ENCODE measurements around the gene SLC26A9.

The SLC26A9 gene

GRCh38 chr1:205943245-205943644 lies at the start of gene SLC26A9:
SLC26A9 (minus strand) TSS chr1:205943456; CDS start chr1:205935820, 7,636 bp downstream.
- DNase-seq (ENCODE audit: low read depth) = no peak

GRCh38 chr1:205992218-205992882 lies 49.1 kb upstream of the SLC26A9 start:
- DNase-seq (ENCODE audit: low read depth) = no peak

GRCh38 chr1:205991237-205991636 lies 48.0 kb upstream of the SLC26A9 start:
- no peak for DNase-seq (ENCODE audit: low read depth)

- DNase-seq (ENCODE audit: low read depth) = no peak
Measured at GRCh38 chr1:205990226-205990625, 47.0 kb upstream of the SLC26A9 start.

GRCh38 chr1:205989786-205990185 lies 46.5 kb upstream of the SLC26A9 start:
- DNase-seq (ENCODE audit: low read depth) = no peak

GRCh38 chr1:205988585-205988995 lies 45.3 kb upstream of the SLC26A9 start:
- no peak for DNase-seq (ENCODE audit: low read depth)

GRCh38 chr1:205986861-205987260 lies 43.6 kb upstream of the SLC26A9 start:
- DNase-seq (ENCODE audit: low read depth) = no peak

- DNase-seq (ENCODE audit: low read depth) = no peak
Measured at GRCh38 chr1:205986292-205986691, 43.0 kb upstream of the SLC26A9 start.

GRCh38 chr1:205985330-205986005 lies 42.2 kb upstream of the SLC26A9 start:
- DNase-seq (ENCODE audit: low read depth) = no peak

GRCh38 chr1:205983925-205984725 lies 40.9 kb upstream of the SLC26A9 start:
- no peak for DNase-seq (ENCODE audit: low read depth)

GRCh38 chr1:205981257-205981656 lies 38.0 kb upstream of the SLC26A9 start:
- no peak for DNase-seq (ENCODE audit: low read depth)

GRCh38 chr1:205980237-205980870 lies 37.1 kb upstream of the SLC26A9 start:
- DNase-seq (ENCODE audit: low read depth) = no peak

GRCh38 chr1:205979301-205979700 lies 36.0 kb upstream of the SLC26A9 start:
- no peak for DNase-seq (ENCODE audit: low read depth)

- no peak for DNase-seq (ENCODE audit: low read depth)
Measured at GRCh38 chr1:205978676-205979075, 35.4 kb upstream of the SLC26A9 start.

GRCh38 chr1:205977402-205978014 lies 34.3 kb upstream of the SLC26A9 start:
- DNase-seq (ENCODE audit: low read depth) = peak; percentile 90

GRCh38 chr1:205976708-205977401 lies 33.6 kb upstream of the SLC26A9 start:
- no peak for DNase-seq (ENCODE audit: low read depth)

GRCh38 chr1:205976036-205976435 lies 32.8 kb upstream of the SLC26A9 start:
- no peak for DNase-seq (ENCODE audit: low read depth)

GRCh38 chr1:205975387-205975998 lies 32.2 kb upstream of the SLC26A9 start:
- DNase-seq (ENCODE audit: low read depth) = no peak

- no peak for DNase-seq (ENCODE audit: low read depth)
Measured at GRCh38 chr1:205974712-205975111, 31.5 kb upstream of the SLC26A9 start.

- DNase-seq (ENCODE audit: low read depth) = no peak
Measured at GRCh38 chr1:205973377-205974232, 30.3 kb upstream of the SLC26A9 start.
